OCI-LY3 (cell line): ENCODE data around the gene SHMT2.

Experiments used
- H2AFZ ChIP-seq: fragments of 200-600, 300-600 bp; shearing (Covaris generic); 2 replicates; pipeline ENCODE4 v1.6.0; 2014; ENCODE audit warnings: antibody characterized with exemption, low read depth, low read length
- H3K27ac ChIP-seq: fragments of 200-600, 300-600 bp; sonication (generic); 2 replicates; pipeline ENCODE4 v1.5.1; 2014; ENCODE audit warnings: mild to moderate bottlenecking, low read length, moderate library complexity, mixed read lengths
- H3K27me3 ChIP-seq: fragments of 200-600, 300-600 bp; sonication (generic); 2 replicates; pipeline ENCODE4 v1.6.1; 2014; ENCODE audit warnings: low read depth, low read length, mixed read lengths
- H3K36me3 ChIP-seq: fragments of 200-600, 300-600 bp; sonication (generic); replicated peaks from 2 replicates; pipeline ENCODE3; 2014; ENCODE audit warnings: low read depth, low read length, mixed read lengths
- H3K4me1 ChIP-seq: fragments of 300-600, 200-600 bp; sonication (generic); 2 replicates; pipeline ENCODE4 v1.6.1; 2014; ENCODE audit warnings: low read length, mixed read lengths
- H3K4me2 ChIP-seq: fragments of 200-600, 300-600 bp; sonication (generic); 2 replicates; pipeline ENCODE4 v1.6.1; 2014; ENCODE audit warnings: low read length, mixed read lengths
- H3K4me3 ChIP-seq: fragments of 300-600, 200-600 bp; sonication (generic); 2 replicates; pipeline ENCODE4 v1.5.1; 2014; ENCODE audit warnings: antibody characterized with exemption, mild to moderate bottlenecking, low read length, moderate library complexity
- H3K79me2 ChIP-seq: fragments of 300-600, 200-600 bp; shearing (Covaris generic); 2 replicates; pipeline ENCODE4 v1.6.1; 2014; ENCODE audit warnings: mild to moderate bottlenecking, low read length, mixed read lengths
- H3K9ac ChIP-seq: fragments of 300-600, 200-600 bp; shearing (Covaris generic); 2 replicates; pipeline ENCODE4 v1.6.0; 2014; ENCODE audit warnings: mild to moderate bottlenecking, low read length, moderate library complexity
- H3K9me3 ChIP-seq: fragments of 200-600, 300-600 bp; shearing (Covaris generic); 2 replicates; pipeline ENCODE4 v1.6.1; 2014; ENCODE audit warnings: low read length, mixed read lengths; ENCODE audit not compliant: insufficient read depth
- H4K20me1 ChIP-seq: fragments of 200-600, 300-600 bp; sonication (generic); 2 replicates; pipeline ENCODE4 v1.6.1; 2016; ENCODE audit warnings: low read length, mixed read lengths; ENCODE audit not compliant: insufficient read depth
- CTCF ChIP-seq: fragments of 200-600, 300-600 bp; sonication (generic); IDR thresholded peaks from 2 replicates; pipeline ENCODE4 v1.5.1; 2014; ENCODE audit warnings: antibody characterized with exemption, low read length, low read depth
- EZH2phosphoT487 ChIP-seq: fragments of 200-600 bp; shearing (Covaris generic); IDR thresholded peaks from 2 replicates; pipeline ENCODE4 v1.6.1; 2018; ENCODE audit warnings: antibody characterized with exemption, mixed run types, low read depth

Gene SHMT2

GRCh38 chr12:57241402-57242310 is 12.1 kb downstream of the SHMT2 start:
- Histone ChIP-seq H3K27me3 (peaks cover 30% of the 10 kb centered on the region), H4K20me1 (no peaks in the 10 kb centered on the region; the same call in 1 of the 2 replicates), H3K4me2 (peak overlapping the region; percentile 100), H3K9me3 (no peaks in the 10 kb centered on the region), H3K27ac (no peak overlapping the region), H2AFZ (no peak overlapping the region), H3K36me3 (no peaks in the 10 kb centered on the region), H3K9ac (no peak overlapping the region), H3K4me1 (peaks cover 35% of the 10 kb centered on the region), H3K79me2 (no peaks in the 10 kb centered on the region), H3K4me3 (peak overlapping the region; percentile 91)
- TF ChIP-seq CTCF (no peak), EZH2phosphoT487 (no peak; the same call in 1 of the 2 replicates)

DNA sequence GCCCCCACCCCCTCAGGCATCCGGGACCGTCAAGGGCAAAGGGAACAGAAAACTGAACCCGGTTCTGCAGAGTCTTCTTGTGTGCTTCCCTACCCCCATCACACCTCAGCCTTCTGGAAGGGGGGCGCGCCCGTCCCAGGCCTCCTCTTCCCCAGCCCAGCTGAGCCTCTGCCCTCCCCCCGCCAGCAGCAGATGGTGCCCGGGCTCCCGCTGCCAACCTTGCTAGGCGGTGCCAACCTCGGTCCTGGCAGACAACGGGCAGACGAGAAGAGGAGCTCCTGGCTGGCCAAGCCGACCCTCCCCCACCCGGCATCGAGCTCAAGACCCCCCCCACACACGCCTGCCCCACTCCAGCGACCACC is 12.8 kb downstream of the SHMT2 start:
- peak overlapping the region; percentile 75; the same call in 1 of the 2 replicates for H3K9ac ChIP-seq
- H3K27ac ChIP-seq = no peak overlapping the region
- H3K4me3 ChIP-seq = peak overlapping the region; percentile 91
- H3K9me3 ChIP-seq = no peaks in the 10 kb centered on the region
- H3K4me1 ChIP-seq = peaks cover 35% of the 10 kb centered on the region
- peak overlapping the region; percentile 100 for H3K4me2 ChIP-seq
- peaks cover 30% of the 10 kb centered on the region for H3K27me3 ChIP-seq
- H3K36me3 ChIP-seq = no peaks in the 10 kb centered on the region
- no peaks in the 10 kb centered on the region; the same call in 1 of the 2 replicates for H4K20me1 ChIP-seq
- H3K79me2 ChIP-seq = no peaks in the 10 kb centered on the region
- TF ChIP-seq EZH2phosphoT487 (no peak), CTCF (no peak)
- no peak overlapping the region for H2AFZ ChIP-seq

GRCh38 chr12:57242691-57243454 is 13.4 kb downstream of the SHMT2 start:
- Histone ChIP-seq H3K4me3 (peak overlapping the region; percentile 91), H3K9me3 (no peaks in the 10 kb centered on the region), H3K4me2 (peak overlapping the region; percentile 100), H3K4me1 (peaks cover 30% of the 10 kb centered on the region), H4K20me1 (no peaks in the 10 kb centered on the region), H3K36me3 (no peaks in the 10 kb centered on the region), H3K79me2 (no peaks in the 10 kb centered on the region), H3K27ac (no peak overlapping the region), H3K27me3 (peaks cover 26% of the 10 kb centered on the region), H3K9ac (peak overlapping the region; percentile 75), H2AFZ (no peak overlapping the region)
- TF ChIP-seq EZH2phosphoT487 (no peak), CTCF (peak; percentile 78)
